ENCODE measurements around the gene OR51D1. TPM values are rescaled to one million over a fixed set of nuclear protein-coding genes. Genes with fewer than 3 reads are reported as not detected.

The OR51D1 gene
- total RNA-seq, result not detected in 2 replicates

GRCh38 chr11:4636962-4637661, at the start of gene OR51D1:
TSS of gene OR51D1 (plus strand) at chr11:4637477. CDS start at chr11:4639791, 2,314 bp downstream.

GRCh38 chr11:4593739-4594138, 43.5 kb upstream of the OR51D1 start, which contains the start of gene OR52I1:
TSS of gene OR52I1 (plus strand) at chr11:4594039. CDS start at chr11:4594039, 0 bp downstream.

GRCh38 chr11:4607781-4608666, 29.3 kb upstream of the OR51D1 start, which contains the start of gene TRIM68:
TSS of gene TRIM68 (minus strand) at chr11:4608231. CDS start at chr11:4605504, 2,727 bp downstream.

GRCh38 chr11:4643682-4644081, 6.4 kb downstream of the OR51D1 start, which contains the start of gene OR51E1:
TSS of gene OR51E1 (plus strand) at chr11:4643982. CDS start at chr11:4652527, 8,545 bp downstream.

Other genes with a start within 250 kb of the OR51D1 start
- gene TRIM21, start 243.8 kb upstream of the OR51D1 start, total RNA-seq, result 10.3 and 10.9 TPM in 2 replicates
- gene OR52K2, start 188.2 kb upstream of the OR51D1 start, total RNA-seq, result not detected in 2 replicates
- gene OR52K1, start 154.8 kb upstream of the OR51D1 start, total RNA-seq, result not detected in 2 replicates
- gene OR52M1, start 92.3 kb upstream of the OR51D1 start, total RNA-seq, result not detected in 2 replicates
- gene OR52I2, start 55.7 kb upstream of the OR51D1 start, total RNA-seq, result not detected in 2 replicates
- not detected in 2 replicates for gene OR52I1, start 43.4 kb upstream of the OR51D1 start, total RNA-seq
- gene TRIM68, start 29.2 kb upstream of the OR51D1 start, total RNA-seq, result 7.0 and 8.0 TPM in 2 replicates
- not detected in 2 replicates for gene OR51E1, start 6.5 kb downstream of the OR51D1 start, total RNA-seq
- gene OR51E2, start 60.4 kb downstream of the OR51D1 start, total RNA-seq, result not detected in 2 replicates
- gene MMP26, start 67.3 kb downstream of the OR51D1 start, total RNA-seq, result not detected in 2 replicates
- gene OR51F1, start 132.5 kb downstream of the OR51D1 start, total RNA-seq, result not detected in 2 replicates
- not detected in 2 replicates for gene OR52R1, start 166.9 kb downstream of the OR51D1 start, total RNA-seq
- gene OR51F2, start 183.8 kb downstream of the OR51D1 start, total RNA-seq, result not detected in 2 replicates
- not detected in 2 replicates for gene OR51S1, start 211.7 kb downstream of the OR51D1 start, total RNA-seq
- not detected in 2 replicates for gene OR51T1, start 244.4 kb downstream of the OR51D1 start, total RNA-seq